CD14-positive monocyte (primary cell): ENCODE data around the gene NAV1. TPM values are rescaled to one million over a fixed set of nuclear protein-coding genes. Genes with fewer than 3 reads are reported as not detected.
A peak's percentile ranks its signal among the peaks of the same experiment; 100 is the strongest.

Experiments
- DNase-seq, 3 donors: peaks; one replicate each; pipeline ENCODE4 v3.0.0-alpha.2; 2011 to 2022
- H2AFZ ChIP-seq: 2 replicates; pipeline ENCODE4 v1.6.0; 2012; ENCODE audit warnings: mild to moderate bottlenecking, low read depth, low read length, inconsistent platforms; ENCODE audit not compliant: insufficient read depth, poor library complexity, severe bottlenecking
- H3K27ac ChIP-seq, 2 donors: 1 replicate in 1 of 2; 2 replicates in 1 of 2; pipeline ENCODE4 v1.5.1; 2012 to 2013; ENCODE audit warnings: low read length in 2 of 2, control low read depth in 1 of 2, inconsistent platforms in 1 of 2, low read depth in 1 of 2, mild to moderate bottlenecking in 1 of 2
- H3K27me3 ChIP-seq, 2 donors: one replicate each; pipeline versions ENCODE4 v1.6.0 to v1.6.1; 2011 to 2013; ENCODE audit warnings: low read length in 2 of 2; ENCODE audit not compliant: control insufficient read depth in 2 of 2, insufficient read depth in 2 of 2
- H3K36me3 ChIP-seq, 2 donors: replicated peaks in 1 of 2; 1 replicate in 1 of 2; 2 replicates in 1 of 2; pipeline versions ENCODE4 v1.5.1 to v1.6.1; 2012 to 2013; ENCODE audit warnings: low read length in 2 of 2, control low read depth in 1 of 2, inconsistent platforms in 1 of 2, mild to moderate bottlenecking in 1 of 2; ENCODE audit not compliant: insufficient read depth in 2 of 2, control insufficient read depth in 1 of 2
- H3K4me1 ChIP-seq, 2 donors: 1 replicate in 1 of 2; 2 replicates in 1 of 2; pipeline versions ENCODE4 v1.5.1 to v1.6.1; 2012 to 2013; ENCODE audit warnings: low read length in 2 of 2, control low read depth in 1 of 2, inconsistent platforms in 1 of 2, mild to moderate bottlenecking in 1 of 2, moderate library complexity in 1 of 2; ENCODE audit not compliant: insufficient read depth in 2 of 2, control insufficient read depth in 1 of 2
- H3K4me2 ChIP-seq: replicated peaks from 2 replicates; pipeline ENCODE3; 2012; ENCODE audit warnings: low read length, moderate library complexity, mild to moderate bottlenecking; ENCODE audit not compliant: poor library complexity, severe bottlenecking; ENCODE audit errors: extremely low read depth
- H3K4me3 ChIP-seq, 3 experiments: fragments of 200-600 bp in 1 of 3; sonication (generic) in 1 of 3; replicated peaks in 1 of 3; 1 replicate in 2 of 3; 2 replicates in 1 of 3; pipeline ENCODE4 v1.5.1; 2011 to 2013; ENCODE audit warnings: low read length in 3 of 3, mild to moderate bottlenecking in 3 of 3, control low read depth in 2 of 3, low read depth in 2 of 3, inconsistent platforms in 1 of 3, moderate library complexity in 1 of 3
- H3K79me2 ChIP-seq: 2 replicates; pipeline ENCODE4 v1.6.0; 2012; ENCODE audit warnings: mild to moderate bottlenecking, control low read depth, inconsistent platforms, low read length, moderate library complexity; ENCODE audit not compliant: insufficient read depth
- H3K9ac ChIP-seq: 2 replicates; pipeline ENCODE4 v1.6.0; 2017; ENCODE audit warnings: low read length, mild to moderate bottlenecking; ENCODE audit not compliant: insufficient read depth, poor library complexity, severe bottlenecking
- H3K9me3 ChIP-seq, 2 donors: replicated peaks in 1 of 2; 1 replicate in 1 of 2; 2 replicates in 1 of 2; pipeline versions ENCODE4 v1.5.1 to v1.6.1; 2012 to 2013; ENCODE audit warnings: low read length in 2 of 2, control low read depth in 1 of 2; ENCODE audit not compliant: control insufficient read depth in 1 of 2, insufficient read depth in 1 of 2
- H4K20me1 ChIP-seq: 2 replicates; pipeline ENCODE4 v1.6.0; 2012; ENCODE audit warnings: mild to moderate bottlenecking, low read length, control low read depth, moderate library complexity; ENCODE audit not compliant: insufficient read depth
- H3K27ac Mint-ChIP-seq, 7 donors: one replicate each; pipeline ENCODE4 v1.8.0; 2020; ENCODE audit warnings: mild to moderate bottlenecking in 7 of 7, mixed read lengths in 7 of 7, moderate library complexity in 6 of 7, inconsistent platforms in 2 of 7
- H3K27me3 Mint-ChIP-seq, 3 donors: one replicate each; pipeline ENCODE4 v1.8.0; 2021 to 2022; ENCODE audit warnings: low read depth in 3 of 3, mild to moderate bottlenecking in 3 of 3, mixed read lengths in 3 of 3, moderate library complexity in 3 of 3, inconsistent platforms in 1 of 3
- H3K36me3 Mint-ChIP-seq, 2 donors: one replicate each; pipeline ENCODE4 v1.8.0; 2020; ENCODE audit warnings: mixed read lengths in 2 of 2, inconsistent platforms in 1 of 2, mild to moderate bottlenecking in 1 of 2
- H3K4me1 Mint-ChIP-seq: one replicate; pipeline ENCODE4 v1.8.0; 2020; ENCODE audit warnings: mild to moderate bottlenecking, mixed read lengths
- H3K4me3 Mint-ChIP-seq, 2 donors: one replicate each; pipeline ENCODE4 v1.8.0; 2020; ENCODE audit warnings: mild to moderate bottlenecking in 2 of 2, mixed read lengths in 2 of 2, moderate library complexity in 1 of 2
- H3K9me3 Mint-ChIP-seq, 7 donors: one replicate each; pipeline ENCODE4 v1.8.0; 2020 to 2022; ENCODE audit warnings: mixed read lengths in 7 of 7, mild to moderate bottlenecking in 6 of 7, moderate library complexity in 6 of 7, inconsistent platforms in 2 of 7
- WGBS: methylation state at CpG from one replicate; pipeline ENCODE4 v1.1.5; 2013; ENCODE audit warnings: missing lambda C conversion rate; ENCODE audit not compliant: insufficient coverage; 5-methylcytosine and 5-hydroxymethylcytosine counted together
- intact Hi-C, 2 donors: fragments of 100-400 bp; cut with micrococcal nuclease; formaldehyde crosslinking; loops; one replicate each; pipeline versions ENCODE4 v1.15.0 to v1.15.1; 2023
- polyA plus RNA-seq, 3 donors: library from polyadenylated mRNA; depleted of rRNA in 1 of 3; unstranded in 2 of 3; stranded (reverse) in 1 of 3; fragments of 300-500 nt in 2 of 3; fragments of >200 nt in 1 of 3; fragmentation: Illumina TruSeq in 2 of 3; gene quantifications; 1 replicate in 2 of 3; 2 replicates in 1 of 3; pipeline ENCODE4 v1.2.3, GENCODE V29; 2012 to 2021
- TF ChIP-seq, protein P1 (sequence below): fragments of 200-600 bp; IDR thresholded peaks from one replicate; pipeline ENCODE4 v1.8.0; 2022; ENCODE audit warnings: antibody characterized with exemption, mild to moderate bottlenecking

NAV1 gene
- polyA plus RNA-seq, 3 donors: 0.37 to 1.4 (median 0.89) TPM

DNA sequence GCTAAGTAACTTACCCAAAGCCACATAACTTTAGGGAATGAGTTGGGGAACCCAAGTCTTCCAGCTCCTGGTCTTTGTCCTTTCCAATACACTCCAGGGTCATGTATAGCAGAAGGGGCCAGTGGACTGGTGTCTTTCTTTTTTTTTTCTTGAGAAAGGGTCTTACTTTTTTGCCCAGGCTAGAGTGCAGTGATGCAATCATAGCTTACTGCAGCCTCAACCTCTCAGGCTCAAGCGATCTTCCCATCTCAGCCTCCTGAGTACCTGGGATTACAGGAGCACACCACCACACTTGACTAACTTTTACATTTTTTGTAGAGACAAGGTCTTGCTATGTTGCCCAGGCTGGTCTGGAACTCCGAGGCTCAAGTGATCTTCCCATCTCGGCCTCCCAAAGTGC lies 12.2 kb downstream of the NAV1 start:
- intact Hi-C loops: no loop called here
- Mint-ChIP-seq H3K27me3 (peaks cover 0 to 4% (median 4%) of the 10 kb centered on the region in 3 donors), H3K4me3 (no peak overlapping the region), H3K9me3 (no peaks in the 10 kb centered on the region), H3K36me3 (no peaks in the 10 kb centered on the region), H3K4me1 (peaks cover 40% of the 10 kb centered on the region), H3K27ac (peak overlapping the region; percentile 86 to 96 (median 93))
- Histone ChIP-seq H3K79me2 (no peaks in the 10 kb centered on the region), H4K20me1 (no peaks in the 10 kb centered on the region), H3K4me2 (no peak overlapping the region), H2AFZ (no peak overlapping the region), H3K4me3 (no peak overlapping the region), H3K9ac (peak overlapping the region; percentile 5), H3K27me3 (no peaks in the 10 kb centered on the region), H3K9me3 (no peaks in the 10 kb centered on the region), H3K4me1 (peaks cover 23 to 34% of the 10 kb centered on the region in 2 donors), H3K36me3 (no peaks in the 10 kb centered on the region), H3K27ac (peak overlapping the region; percentile 31 to 69)
- TF ChIP-seq, protein P1, sequence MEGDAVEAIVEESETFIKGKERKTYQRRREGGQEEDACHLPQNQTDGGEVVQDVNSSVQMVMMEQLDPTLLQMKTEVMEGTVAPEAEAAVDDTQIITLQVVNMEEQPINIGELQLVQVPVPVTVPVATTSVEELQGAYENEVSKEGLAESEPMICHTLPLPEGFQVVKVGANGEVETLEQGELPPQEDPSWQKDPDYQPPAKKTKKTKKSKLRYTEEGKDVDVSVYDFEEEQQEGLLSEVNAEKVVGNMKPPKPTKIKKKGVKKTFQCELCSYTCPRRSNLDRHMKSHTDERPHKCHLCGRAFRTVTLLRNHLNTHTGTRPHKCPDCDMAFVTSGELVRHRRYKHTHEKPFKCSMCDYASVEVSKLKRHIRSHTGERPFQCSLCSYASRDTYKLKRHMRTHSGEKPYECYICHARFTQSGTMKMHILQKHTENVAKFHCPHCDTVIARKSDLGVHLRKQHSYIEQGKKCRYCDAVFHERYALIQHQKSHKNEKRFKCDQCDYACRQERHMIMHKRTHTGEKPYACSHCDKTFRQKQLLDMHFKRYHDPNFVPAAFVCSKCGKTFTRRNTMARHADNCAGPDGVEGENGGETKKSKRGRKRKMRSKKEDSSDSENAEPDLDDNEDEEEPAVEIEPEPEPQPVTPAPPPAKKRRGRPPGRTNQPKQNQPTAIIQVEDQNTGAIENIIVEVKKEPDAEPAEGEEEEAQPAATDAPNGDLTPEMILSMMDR: no peak
- WGBS: 93% methylated on average over 2 of the region's 3 CpGs
- no peak for DNase-seq

DNA sequence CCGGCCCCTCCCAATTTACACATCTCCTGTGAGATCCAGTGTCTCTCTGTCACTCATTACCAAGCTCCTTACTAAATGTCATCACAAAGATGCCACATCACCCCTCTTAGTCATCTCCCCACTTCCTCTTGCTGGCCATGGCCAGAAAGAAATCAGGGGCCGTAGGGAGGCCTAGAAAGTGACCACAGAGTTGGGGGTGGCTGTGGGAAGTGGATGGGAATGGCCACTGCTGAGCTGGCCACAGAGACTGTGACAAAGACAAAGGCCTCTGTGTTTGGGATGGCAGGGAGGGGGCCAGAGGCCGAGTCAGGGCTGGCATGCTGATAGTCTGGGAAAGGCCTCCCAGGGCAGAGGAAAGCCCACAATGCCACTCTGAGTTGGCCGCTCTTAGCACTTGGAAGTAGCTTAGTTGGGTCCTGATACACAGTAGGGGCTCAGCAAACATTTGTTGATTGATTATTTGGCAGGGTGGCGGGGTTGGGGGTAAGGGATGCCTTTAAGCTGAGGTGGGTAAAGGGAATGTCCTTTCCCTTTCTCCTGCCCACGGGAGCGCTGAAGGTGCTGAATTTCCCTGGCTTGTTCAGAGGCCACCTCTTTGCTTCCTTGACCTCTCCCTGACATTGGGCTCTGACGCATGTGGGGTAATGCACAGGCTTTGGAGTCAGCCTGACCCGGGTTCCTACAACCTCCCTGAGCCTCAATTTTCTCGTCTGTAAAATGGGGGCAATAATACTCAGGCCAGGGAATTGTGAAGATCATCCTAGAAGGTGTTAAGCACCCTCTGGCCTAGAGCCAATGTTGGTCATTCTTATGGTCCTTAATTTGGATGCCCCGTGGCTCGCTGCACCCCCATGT lies 13.2 kb downstream of the NAV1 start:
- Histone ChIP-seq H3K4me1 (peaks cover 21 to 31% of the 10 kb centered on the region in 2 donors), H3K4me2 (peak overlapping the region; percentile 23), H3K27ac (peak overlapping the region; percentile 50 to 69), H2AFZ (no peak overlapping the region), H3K36me3 (no peaks in the 10 kb centered on the region), H4K20me1 (no peaks in the 10 kb centered on the region), H3K9me3 (no peaks in the 10 kb centered on the region), H3K9ac (peak overlapping the region; percentile 17), H3K79me2 (no peaks in the 10 kb centered on the region), H3K27me3 (no peaks in the 10 kb centered on the region), H3K4me3 (no peak overlapping the region)
- 73% methylated on average over 8 of the region's 12 CpGs for WGBS
- peak; percentile 90 to 97 (median 93) for DNase-seq
- Mint-ChIP-seq H3K36me3 (no peaks in the 10 kb centered on the region), H3K4me1 (peaks cover 42% of the 10 kb centered on the region), H3K27me3 (peaks cover 0 to 4% (median 4%) of the 10 kb centered on the region in 3 donors), H3K9me3 (no peaks in the 10 kb centered on the region), H3K4me3 (peak overlapping the region in 1 of 2 donors; percentile 46), H3K27ac (peak overlapping the region; percentile 86 to 96 (median 93))
- TF ChIP-seq, protein P1: no peak
- intact Hi-C loops: no loop called here
